HUES64 (cell line): ENCODE data around the gene ECT2L.

Experiments used
- H3K27ac ChIP-seq: 2 replicates; pipeline ENCODE4 v1.7.0; 2013; ENCODE audit warnings: low read depth, low read length, inconsistent platforms
- H3K27me3 ChIP-seq: 2 replicates; pipeline ENCODE4 v1.6.1; 2013; ENCODE audit warnings: mild to moderate bottlenecking, low read length; ENCODE audit not compliant: insufficient read depth
- H3K36me3 ChIP-seq: 2 replicates; pipeline ENCODE4 v1.6.1; 2013; ENCODE audit warnings: mild to moderate bottlenecking, low read length; ENCODE audit not compliant: insufficient read depth
- H3K4me1 ChIP-seq: 2 replicates; pipeline ENCODE4 v1.6.1; 2013; ENCODE audit warnings: mild to moderate bottlenecking, low read length, moderate library complexity; ENCODE audit not compliant: insufficient read depth
- H3K4me3 ChIP-seq: 2 replicates; pipeline ENCODE4 v1.5.1; 2013; ENCODE audit warnings: mild to moderate bottlenecking, low read length, moderate library complexity
- H3K9ac ChIP-seq: 2 replicates; pipeline ENCODE4 v1.6.1; 2013; ENCODE audit warnings: mild to moderate bottlenecking, low read depth, low read length
- H3K9me3 ChIP-seq: 2 replicates; pipeline ENCODE4 v1.6.1; 2013; ENCODE audit warnings: low read depth, low read length; ENCODE audit not compliant: insufficient read depth
- WGBS: fragments of 150-250, 120-280 bp; methylation state at CpG from one replicate; pipeline ENCODE4 v1.1.7; 2013; ENCODE audit warnings: missing lambda C conversion rate; 5-methylcytosine and 5-hydroxymethylcytosine counted together

The ECT2L gene

DNA sequence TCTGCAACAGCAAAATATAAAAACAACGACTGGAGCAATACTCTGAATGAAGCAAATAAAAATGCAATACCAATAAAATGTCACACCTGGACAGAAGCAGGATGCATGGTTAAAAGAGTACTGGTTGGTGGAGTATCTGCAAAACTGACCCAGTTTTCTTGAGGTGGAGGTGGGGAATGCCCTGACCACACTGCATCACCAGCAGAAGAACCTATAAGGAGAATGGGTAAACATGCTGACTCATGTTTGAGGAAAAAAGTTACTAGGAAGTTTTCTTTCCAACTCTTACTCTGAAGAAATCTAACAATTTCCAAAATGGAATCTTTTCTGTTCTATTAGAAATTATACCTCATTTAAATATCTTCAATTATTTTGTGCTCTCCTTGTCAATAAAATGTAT is 148.5 kb downstream of the ECT2L start:
- H3K27ac ChIP-seq: no peak overlapping the region
- H3K36me3 ChIP-seq: peaks cover 60% of the 10 kb centered on the region
- H3K4me1 ChIP-seq: peaks cover 11% of the 10 kb centered on the region
- H3K9me3 ChIP-seq: no peaks in the 10 kb centered on the region
- no CpG with 5 or more reads among the region's 1 CpG for WGBS
- no peak overlapping the region; the same call in 1 of the 2 replicates for H3K9ac ChIP-seq
- no peaks in the 10 kb centered on the region for H3K27me3 ChIP-seq
- H3K4me3 ChIP-seq: no peak overlapping the region

GRCh38 chr6:138945354-138945753 is 149.5 kb downstream of the ECT2L start:
- Histone ChIP-seq H3K27ac (no peak overlapping the region), H3K36me3 (peaks cover 51% of the 10 kb centered on the region)

DNA sequence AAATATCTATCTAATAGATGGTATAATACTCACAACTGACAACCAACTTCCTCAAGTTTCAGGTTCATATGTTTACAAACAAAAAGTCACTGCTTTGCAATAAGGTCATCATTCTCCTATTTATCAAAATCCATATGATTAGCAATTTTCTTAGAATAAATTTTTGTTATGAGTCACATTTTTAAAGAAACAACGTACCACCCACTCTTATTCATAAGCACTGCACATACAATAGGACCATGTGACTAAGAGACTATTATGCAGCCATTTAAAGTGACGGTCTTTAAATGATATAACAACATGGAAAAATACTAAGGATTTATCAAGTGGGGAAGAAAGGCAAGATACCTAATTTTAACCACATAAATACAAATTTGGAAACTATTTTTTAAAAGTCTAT is 152.1 kb downstream of the ECT2L start:
- no peaks in the 10 kb centered on the region for H3K27me3 ChIP-seq
- H3K4me3 ChIP-seq: no peak overlapping the region
- 100% methylated on average over 2 of the region's 2 CpGs for WGBS
- peaks cover 29% of the 10 kb centered on the region for H3K36me3 ChIP-seq
- H3K9me3 ChIP-seq: no peaks in the 10 kb centered on the region
- no peak overlapping the region for H3K27ac ChIP-seq
- H3K4me1 ChIP-seq: peaks cover 14% of the 10 kb centered on the region
- H3K9ac ChIP-seq: no peak overlapping the region

More at GRCh38 chr6:138945354-138945753, 149.5 kb downstream of the ECT2L start:
- Histone ChIP-seq H3K4me1 (peaks cover 14% of the 10 kb centered on the region), H3K9me3 (no peaks in the 10 kb centered on the region), H3K9ac (no peak overlapping the region), H3K27me3 (no peaks in the 10 kb centered on the region), H3K4me3 (no peak overlapping the region)
- WGBS: 86% methylated on average over 5 of the region's 5 CpGs

GRCh38 chr6:138948546-138949179 is 152.8 kb downstream of the ECT2L start:
- Histone ChIP-seq H3K9me3 (no peaks in the 10 kb centered on the region), H3K4me3 (no peak overlapping the region), H3K36me3 (peaks cover 22% of the 10 kb centered on the region), H3K27ac (no peak overlapping the region), H3K9ac (no peak overlapping the region), H3K27me3 (no peaks in the 10 kb centered on the region), H3K4me1 (peaks cover 14% of the 10 kb centered on the region)
- WGBS: no CpG with 5 or more reads among the region's 1 CpG

- Histone ChIP-seq H3K4me3 (no peak overlapping the region), H3K27me3 (no peaks in the 10 kb centered on the region), H3K36me3 (peaks cover 2% of the 10 kb centered on the region; the same call in 1 of the 2 replicates), H3K9ac (no peak overlapping the region), H3K4me1 (peaks cover 31% of the 10 kb centered on the region), H3K27ac (no peak overlapping the region), H3K9me3 (no peaks in the 10 kb centered on the region)
- no CpG with 5 or more reads among the region's 1 CpG for WGBS
Measured at GRCh38 chr6:138953451-138953850, 157.6 kb downstream of the ECT2L start.
